ENCODE results near the gene FGF19.

Gene FGF19

DNA sequence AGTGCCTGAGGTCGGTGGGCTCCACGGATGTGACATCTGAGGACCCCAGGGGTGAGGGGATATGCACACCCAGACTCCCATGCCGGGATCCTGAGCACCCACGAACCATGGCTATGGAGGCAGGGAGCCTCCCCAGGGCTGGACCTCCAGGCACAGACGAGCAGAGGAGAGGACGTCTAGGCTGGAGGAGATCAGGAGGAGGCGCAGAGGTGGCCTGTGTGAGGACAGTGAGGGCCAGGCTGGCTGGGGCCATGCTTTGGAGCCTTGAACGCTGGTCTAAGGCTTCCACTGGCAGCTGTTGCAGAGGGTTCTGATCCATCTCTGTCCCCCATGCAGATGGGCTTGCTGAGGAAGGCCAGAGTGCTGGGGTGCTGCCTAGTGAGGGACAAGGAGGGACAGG is 42.3 kb upstream of the FGF19 start:
- DNase-seq (ENCODE audit: low spot score): no peak
- TF ChIP-seq, protein P1, sequence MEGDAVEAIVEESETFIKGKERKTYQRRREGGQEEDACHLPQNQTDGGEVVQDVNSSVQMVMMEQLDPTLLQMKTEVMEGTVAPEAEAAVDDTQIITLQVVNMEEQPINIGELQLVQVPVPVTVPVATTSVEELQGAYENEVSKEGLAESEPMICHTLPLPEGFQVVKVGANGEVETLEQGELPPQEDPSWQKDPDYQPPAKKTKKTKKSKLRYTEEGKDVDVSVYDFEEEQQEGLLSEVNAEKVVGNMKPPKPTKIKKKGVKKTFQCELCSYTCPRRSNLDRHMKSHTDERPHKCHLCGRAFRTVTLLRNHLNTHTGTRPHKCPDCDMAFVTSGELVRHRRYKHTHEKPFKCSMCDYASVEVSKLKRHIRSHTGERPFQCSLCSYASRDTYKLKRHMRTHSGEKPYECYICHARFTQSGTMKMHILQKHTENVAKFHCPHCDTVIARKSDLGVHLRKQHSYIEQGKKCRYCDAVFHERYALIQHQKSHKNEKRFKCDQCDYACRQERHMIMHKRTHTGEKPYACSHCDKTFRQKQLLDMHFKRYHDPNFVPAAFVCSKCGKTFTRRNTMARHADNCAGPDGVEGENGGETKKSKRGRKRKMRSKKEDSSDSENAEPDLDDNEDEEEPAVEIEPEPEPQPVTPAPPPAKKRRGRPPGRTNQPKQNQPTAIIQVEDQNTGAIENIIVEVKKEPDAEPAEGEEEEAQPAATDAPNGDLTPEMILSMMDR (IDR thresholded peaks at IDR 0.05; ENCODE audit: extremely low read depth, missing control alignments): no peak

DNA sequence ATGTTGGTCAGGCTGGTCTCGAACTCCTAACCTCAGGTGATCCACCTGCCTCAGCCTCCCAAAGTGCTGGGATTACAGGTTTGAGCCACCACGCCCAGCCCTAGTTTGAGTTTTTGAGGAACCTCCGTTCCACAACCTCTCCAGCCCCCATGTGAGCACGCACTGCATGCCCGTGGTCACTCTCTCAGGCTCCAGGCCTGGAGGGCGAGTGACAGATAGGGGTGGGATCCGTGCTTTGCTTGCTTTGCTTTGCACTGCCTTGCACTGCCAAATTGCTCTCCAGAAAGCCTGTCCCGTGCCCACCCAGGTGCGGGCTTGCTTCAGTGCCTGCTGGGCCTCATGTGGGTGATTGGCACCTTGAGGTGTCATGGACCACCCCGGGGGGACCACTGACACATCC is 41.4 kb upstream of the FGF19 start:
- TF ChIP-seq, protein P1 (IDR thresholded peaks at IDR 0.05; ENCODE audit: extremely low read depth, missing control alignments): no peak
- DNase-seq (ENCODE audit: low spot score): no peak

DNA sequence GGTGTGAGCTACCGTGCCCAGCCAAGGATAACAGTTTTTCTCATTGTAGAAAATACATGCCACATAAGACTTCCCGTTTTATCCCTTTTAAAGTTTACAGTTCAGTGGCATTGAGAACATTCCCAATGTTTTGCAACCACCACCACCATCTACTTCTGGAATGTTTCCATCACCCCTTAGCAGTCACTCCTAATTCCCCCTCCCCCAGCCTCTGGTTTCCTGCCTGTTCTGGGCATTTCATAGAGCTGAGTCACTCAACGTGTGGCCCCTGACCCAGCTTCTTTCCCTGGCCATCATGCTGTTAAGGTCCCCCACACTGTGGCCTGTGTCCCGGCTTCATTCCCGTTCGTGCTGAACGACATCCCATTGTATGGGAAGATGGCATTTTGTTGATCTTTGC is 40.6 kb upstream of the FGF19 start:
- DNase-seq (ENCODE audit: low spot score): no peak
- TF ChIP-seq, protein P1 (IDR thresholded peaks at IDR 0.05; ENCODE audit: extremely low read depth, missing control alignments): no peak

DNA sequence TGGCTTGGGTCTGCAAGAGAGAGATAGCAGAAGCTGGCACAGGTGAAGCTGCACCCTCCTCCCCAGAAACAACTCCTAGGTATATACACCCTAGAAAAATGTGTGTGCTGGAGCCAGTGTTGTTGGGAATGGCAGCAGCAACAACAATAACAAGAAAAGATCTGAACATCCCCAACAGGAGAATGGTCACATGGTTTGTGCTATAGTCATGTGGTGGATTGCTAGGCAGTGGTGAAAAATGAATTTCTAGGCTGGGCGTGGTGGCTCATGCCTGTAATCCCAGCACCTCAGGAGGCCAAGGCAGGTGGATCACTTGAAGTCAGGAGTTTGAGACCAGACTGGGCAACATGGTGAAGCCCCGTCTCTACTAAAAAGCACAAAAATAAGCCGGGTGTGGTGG is 31.0 kb upstream of the FGF19 start:
- no peak for DNase-seq (ENCODE audit: low spot score)
- TF ChIP-seq, protein P1 (IDR thresholded peaks at IDR 0.05; ENCODE audit: extremely low read depth, missing control alignments): no peak

DNA sequence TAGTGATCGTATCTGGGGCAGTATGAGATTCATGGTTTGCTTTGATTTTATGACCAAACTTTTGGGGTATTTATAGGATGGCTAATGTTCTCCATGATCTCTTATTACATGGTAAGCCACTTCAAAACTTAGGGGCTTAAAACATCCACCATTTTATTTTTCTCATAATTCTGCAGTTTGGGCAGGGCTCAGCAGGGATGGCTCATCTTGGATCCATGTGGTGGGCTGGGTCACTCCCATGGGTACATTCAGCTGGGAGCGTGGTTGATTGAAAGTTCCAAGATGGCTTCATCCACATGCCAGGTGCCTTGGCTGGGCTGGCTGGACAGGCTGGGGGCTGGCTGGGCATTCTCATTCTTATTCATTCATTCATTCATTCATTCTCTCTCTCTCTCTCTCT is 30.5 kb upstream of the FGF19 start:
- TF ChIP-seq, protein P1 (IDR thresholded peaks at IDR 0.05; ENCODE audit: extremely low read depth, missing control alignments): no peak
- no peak for DNase-seq (ENCODE audit: low spot score)

DNA sequence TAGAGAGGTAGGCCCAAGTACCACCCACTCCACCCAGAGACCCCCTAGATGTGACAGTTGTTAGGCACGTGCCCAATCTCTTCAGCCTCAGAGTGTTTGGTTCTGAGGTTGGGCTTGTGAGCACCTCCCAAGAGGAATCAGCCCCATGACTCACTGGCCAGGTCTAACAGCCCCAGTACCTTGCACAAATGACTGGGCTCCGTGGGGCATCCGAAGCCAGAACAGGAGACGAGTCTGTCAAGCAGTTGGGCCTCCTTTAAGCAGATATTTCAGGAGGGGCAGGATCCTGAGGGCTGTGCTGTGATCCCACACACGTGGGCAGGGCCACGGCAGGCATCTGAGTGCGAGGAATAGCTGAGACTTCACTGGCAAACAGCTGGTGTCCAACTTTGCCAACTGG is 29.1 kb upstream of the FGF19 start:
- TF ChIP-seq, protein P1 (IDR thresholded peaks at IDR 0.05; ENCODE audit: extremely low read depth, missing control alignments): no peak
- no peak for DNase-seq (ENCODE audit: low spot score)

DNA sequence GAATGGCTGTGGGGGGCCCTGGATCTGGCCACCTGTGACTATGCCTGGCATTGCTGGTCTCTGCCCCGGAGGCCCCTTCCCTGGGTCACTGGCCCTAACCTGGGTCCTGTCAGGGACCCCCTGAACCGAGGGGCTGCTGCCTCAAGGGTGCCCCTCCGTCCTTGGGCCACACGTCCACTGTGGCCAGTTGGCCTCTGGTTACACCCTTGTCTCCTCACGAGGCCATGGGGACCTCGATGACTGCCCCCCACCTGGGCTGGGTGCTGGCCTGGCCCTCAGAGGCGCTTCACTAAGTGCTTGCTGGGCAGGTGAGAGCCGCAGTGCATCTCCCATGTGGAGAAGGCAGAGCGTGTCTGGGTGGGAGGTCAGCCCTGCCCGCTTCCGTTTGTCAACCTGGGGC is 27.3 kb upstream of the FGF19 start:
- TF ChIP-seq, protein P1 (IDR thresholded peaks at IDR 0.05; ENCODE audit: extremely low read depth, missing control alignments): no peak
- DNase-seq (ENCODE audit: low spot score): no peak
